HG03521 (cell line): ENCODE results near the gene TLCD4.
"Not testable (repeated sequence)": the region's sequence is repeated elsewhere in the genome, so short reads cannot be mapped to it uniquely, and the experiment has no call there.

Source experiments
- ATAC-seq: cut with Tn5 transposase; IDR thresholded peaks from one replicate; pipeline ENCODE4 v1.9.1; 2021; ENCODE audit warnings: mild to moderate bottlenecking, moderate library complexity; ENCODE audit not compliant: unreplicated experiment

Gene TLCD4, protein sequence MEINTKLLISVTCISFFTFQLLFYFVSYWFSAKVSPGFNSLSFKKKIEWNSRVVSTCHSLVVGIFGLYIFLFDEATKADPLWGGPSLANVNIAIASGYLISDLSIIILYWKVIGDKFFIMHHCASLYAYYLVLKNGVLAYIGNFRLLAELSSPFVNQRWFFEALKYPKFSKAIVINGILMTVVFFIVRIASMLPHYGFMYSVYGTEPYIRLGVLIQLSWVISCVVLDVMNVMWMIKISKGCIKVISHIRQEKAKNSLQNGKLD

DNA sequence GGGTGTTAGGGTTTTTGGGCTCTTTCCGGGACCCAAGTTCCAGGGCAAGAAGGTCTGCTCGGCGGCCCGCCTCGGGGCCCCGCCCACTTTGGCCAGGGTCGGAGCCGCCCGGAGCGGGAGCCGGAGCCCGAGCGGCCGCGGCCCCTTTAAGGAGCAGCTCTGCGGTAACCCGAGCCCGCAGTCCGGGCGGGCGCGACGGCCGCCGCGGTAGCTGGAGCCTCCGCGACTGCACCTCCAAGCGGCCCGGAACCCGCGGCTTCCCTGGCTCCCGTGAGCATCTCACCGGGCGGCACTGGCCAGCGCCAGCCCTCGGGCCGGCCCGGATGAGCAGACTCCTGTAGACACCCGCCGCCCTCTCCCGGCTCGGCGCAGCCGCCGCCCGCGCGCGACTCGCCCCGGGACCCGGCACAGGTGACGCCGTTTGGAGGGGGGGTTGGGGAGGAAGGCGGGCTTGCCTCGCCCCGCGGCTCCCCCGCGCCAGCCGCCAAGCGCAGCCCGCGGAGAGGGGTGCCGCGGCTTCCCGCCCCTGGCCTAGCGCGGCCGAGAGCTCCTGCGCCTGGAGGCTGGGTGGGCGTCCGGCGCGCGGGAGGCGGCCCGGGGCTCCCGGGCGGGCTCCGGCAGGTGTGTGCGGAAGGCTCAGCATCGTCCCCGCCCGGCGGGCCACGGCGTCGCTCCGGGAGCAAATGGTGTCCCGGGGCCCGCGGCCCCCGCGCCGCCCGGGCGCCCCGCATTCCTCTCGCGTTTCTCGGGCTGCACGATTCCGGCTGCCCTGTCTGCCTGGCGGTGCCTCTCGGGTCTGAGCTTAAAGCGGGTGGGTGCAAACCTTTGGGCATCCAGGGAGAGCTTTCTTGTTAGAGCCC is at the start of gene TLCD4:
Gene TLCD4 (plus strand): TSS at position 149 of the 860 bp plus-strand sequence. CDS start 26,547 bp downstream, outside the sequence.
- peak; percentile 49 for ATAC-seq

DNA sequence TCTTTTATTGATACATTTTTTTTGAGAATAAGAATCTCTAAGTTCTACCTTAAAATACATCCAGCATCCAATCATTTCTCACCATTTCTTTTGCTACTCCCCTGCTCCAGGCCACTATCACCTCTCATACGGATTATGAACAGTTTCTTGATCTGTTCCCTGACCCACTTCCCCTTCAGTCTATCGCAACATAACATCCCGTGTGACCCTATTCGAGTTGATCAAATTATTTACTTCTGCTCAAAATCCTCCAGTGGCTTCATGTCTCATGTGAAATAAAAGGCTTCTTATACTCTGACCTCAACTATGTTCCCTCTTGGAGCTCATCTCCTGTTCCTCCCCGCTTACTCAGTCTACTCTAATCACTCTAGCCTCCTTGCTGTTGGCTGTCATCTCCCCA is 49.6 kb upstream of the TLCD4 start:
- no peak for ATAC-seq

DNA sequence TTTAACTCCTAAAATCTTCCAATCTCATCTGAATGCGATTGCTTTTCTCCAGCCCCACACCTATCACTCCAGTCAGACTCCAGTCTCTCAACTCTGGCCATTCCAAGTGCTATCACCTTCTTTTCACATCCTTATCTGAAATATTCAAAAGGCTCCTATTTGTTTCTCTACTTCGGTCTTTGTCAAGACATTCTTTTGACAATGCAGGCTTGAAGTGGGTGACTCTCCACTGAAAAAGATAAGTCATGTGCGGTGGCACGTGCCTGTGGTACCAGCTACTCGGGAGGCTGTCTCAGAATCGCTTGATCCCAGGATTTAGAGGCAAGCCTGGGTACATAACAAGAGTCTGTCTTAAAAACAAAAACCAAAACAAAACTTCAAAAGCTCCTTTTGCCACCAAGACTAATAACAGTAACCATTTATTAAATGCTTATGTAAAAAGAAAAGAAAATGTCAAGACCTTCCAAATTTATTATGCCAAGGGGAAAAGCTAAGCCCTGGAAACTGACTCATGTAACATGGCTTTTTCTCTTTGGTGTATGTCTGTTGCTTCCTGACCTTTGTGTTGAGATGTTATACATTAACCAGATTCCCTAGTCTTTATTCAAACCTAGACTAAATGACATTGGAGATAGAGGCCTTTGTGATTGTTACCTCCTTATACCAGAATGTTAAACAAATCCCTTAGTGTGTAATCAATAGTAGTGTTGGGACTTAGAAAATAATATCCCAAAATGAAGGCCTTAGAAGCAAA is 48.0 kb upstream of the TLCD4 start:
- no peak for ATAC-seq

DNA sequence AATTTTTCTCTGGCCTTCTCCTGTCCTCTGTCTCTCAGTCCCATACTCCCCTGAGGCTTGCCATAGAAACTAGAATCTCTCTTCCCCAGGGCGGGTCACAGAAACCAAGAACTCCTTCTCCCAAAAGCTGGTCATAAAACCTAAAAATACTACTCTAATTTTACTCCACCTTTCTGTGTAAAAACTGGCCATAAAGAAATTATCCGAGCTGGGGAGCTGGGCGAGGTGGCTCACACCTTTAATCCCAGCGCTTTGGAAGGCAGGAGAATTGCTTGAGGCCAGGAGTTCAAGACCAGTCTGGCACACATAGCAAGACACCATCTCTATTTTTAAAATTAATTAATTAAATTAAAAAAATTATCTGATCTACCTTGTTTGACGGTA is 47.5 kb upstream of the TLCD4 start:
- ATAC-seq: no peak

DNA sequence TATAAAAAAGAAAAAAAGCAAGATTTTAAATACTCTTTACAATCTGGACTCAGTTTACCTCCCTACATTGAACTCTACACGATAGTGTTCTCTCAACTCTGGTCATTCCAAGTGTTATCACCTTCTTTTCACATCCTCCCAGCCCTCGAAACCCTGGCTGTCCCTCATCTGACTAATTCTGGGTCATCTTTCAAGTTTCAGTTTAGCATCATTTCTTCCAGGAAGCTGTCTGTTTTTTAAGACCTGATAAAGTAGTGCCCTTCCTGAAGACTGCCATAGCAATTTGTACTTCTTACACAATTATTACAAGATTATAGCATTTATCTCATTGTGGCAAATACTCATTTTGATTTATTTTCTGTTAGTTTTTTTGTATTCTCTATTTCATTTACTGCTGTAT is 45.6 kb upstream of the TLCD4 start:
- no peak for ATAC-seq

DNA sequence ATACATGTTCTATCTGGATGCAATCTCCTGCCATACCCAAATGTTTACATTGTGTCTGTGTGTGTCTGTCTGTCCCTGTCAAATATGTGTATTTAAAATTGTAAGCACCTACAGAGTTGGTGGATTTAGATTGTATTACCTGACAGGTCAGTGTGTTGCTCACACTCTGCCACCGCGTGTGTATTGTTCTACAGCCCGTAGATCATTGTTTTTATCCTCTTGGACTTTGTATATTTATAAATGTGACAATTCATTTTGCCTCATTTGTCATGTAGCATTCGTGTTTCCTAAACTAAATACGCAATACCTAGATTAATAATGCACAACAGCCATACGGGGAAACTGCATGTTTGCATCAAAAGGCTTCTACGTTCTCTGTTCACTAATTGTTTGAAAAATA is 45.0 kb upstream of the TLCD4 start:
- no peak for ATAC-seq

DNA sequence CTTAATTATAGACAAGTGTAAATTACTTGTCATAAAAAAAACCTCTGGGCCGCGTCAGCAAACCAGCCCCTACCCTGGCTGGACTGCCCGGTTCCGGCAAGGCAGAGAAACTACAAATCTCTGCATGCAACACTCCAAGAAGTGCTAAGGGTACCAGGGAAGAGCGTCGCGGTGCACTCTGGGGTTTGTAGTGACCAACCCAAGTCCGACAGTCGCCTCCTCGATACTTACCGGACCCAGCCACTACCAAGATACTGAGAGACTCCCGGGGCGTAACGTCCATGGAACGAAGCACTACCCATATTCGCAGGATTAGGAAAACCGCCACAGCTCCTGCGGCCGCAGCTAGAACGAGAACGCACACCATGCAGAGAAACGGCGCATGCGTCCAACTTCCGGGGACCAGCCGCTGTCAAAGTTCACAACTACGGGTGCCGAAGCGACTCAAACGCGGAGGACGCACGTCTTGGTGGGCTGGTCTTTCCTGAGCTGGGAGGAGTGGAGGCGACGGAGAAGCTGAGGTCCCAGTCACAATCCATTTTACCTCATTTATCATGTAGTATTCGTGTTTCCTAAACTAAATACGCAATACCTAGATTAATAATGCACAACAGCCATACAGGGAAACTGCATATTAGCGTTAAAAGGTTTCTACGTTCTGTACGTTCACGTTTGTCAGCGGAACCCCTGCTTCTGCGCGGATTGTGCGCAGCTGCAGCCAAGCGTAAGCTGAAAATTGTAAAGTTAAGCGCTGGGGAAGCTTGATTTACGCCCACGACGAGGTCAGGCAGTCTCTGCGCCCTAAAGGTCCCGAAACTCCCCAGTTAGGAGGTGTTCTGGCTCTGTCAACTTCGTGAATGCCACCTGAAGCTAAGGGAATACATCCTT is 44.4 kb upstream of the TLCD4 start, which contains the start of gene ALG14:
Gene ALG14 (minus strand): TSS at position 420 of the 888 bp plus-strand sequence. CDS start 53 bp downstream, at position 367.
- peak; percentile 95 for ATAC-seq

DNA sequence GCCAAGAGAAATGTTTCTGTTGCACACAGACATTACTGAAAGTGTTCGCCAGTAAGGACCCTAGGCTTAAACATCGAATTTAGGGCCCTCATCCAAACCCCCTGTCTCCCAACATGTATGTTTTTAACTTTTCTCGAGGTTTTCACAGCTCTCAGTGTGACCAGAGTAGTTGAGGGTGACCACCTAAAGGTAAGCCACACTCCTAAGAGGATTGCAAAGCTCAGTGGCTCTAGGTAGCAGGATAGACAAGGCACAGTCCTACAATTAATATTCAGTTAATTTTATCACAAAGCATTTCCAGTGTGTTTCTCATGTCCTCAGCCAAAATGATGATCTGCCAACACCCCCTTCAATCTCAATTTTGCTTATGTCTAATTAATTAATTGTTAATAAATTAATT is 43.7 kb upstream of the TLCD4 start:
- no peak for ATAC-seq

DNA sequence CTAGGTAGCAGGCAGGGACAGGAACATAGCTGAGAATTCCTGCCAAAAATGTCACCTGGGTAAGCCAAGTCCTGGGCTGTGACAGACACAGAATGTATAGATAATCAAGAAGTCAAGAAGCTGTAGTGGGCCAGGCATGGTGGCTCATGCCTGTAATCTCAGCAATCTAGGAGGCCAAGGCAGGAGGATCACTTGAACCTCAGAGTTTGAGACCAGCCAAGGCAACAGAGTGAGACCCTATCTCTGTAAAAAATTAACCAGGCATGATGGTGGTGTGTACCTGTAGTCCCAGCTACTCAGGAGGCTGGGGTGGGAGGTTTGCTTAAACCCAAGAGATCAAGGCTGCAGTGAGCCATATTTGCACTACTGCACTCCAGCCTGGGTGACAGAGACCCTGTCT is 41.1 kb upstream of the TLCD4 start:
- ATAC-seq: no peak

DNA sequence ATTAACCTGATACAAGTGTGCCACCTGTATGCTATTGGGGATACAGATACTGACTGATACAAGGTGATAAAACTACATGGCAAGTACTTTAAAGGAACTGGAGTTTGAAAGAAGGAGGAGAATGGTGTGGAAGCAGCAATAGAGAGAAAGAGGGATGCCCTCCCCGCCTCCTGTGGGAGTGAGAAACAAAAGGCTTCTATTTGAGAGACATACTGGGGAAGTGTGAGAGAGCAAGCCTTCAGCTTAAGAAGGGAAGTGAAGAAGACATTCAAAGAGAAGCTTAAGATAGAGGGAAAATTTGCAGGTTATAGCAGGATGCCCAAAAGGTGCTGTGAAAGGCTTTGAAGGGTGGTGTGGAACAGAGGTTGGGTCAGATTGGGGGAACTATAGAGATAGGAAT is 36.7 kb upstream of the TLCD4 start:
- no peak for ATAC-seq

DNA sequence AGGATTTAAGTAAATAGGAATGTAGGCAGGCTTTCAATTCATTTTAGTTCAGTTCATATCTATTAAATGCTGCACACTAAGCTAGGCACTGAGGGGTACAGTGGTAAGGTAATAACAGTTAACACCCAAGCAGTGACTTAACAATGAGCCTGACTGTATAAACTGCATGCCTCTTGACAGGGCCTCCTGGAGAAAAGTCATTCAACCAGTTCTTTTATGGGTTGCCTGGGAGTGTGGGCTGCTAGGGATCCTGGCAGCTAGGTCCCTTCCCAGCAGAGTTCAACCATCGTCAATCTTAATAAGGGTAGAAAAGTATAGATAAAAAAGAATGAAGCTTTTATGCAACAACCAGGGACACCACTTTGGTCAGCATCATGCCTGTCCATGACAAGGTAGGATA is 36.3 kb upstream of the TLCD4 start:
- no peak for ATAC-seq

DNA sequence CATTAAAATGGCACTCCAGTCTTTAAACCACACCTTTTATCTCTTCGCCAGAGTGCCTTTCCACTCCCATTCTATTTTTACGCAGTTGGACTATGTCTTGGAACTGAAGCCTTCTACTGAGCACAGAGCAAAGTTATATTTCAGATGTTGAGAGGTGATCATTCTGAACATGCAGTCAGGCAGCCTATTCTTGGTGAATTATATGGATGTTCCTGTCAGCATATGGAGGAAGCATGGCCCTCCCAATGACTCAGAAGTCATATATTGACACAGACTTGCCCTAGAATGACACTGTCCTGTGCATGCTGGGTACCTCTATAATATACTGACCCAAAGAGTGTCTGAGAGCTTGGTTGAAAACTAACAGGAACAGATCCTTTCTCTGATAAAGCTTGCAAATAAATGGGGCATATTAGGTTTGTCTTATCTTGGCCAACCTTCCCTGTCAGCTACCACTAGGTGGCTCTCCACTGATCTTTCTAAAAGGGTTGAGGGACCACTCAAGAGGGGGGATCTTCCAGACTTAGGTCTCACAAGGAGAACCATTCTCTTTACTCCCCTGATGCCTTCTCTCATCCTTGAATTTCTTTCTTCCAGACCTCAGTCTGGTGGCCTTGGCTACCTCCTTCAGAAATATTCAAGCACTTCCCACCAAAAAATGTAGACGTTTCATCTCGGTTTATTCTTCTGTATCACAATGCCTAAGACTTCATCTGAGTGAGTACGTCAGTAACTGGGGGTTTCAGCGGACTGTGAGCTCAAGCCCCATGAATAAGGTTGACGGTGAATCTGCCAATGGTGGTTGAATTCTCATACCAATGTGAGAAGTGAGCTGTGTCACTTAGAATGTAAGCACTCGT is 32.6 kb upstream of the TLCD4 start:
- peak; percentile 71 for ATAC-seq

DNA sequence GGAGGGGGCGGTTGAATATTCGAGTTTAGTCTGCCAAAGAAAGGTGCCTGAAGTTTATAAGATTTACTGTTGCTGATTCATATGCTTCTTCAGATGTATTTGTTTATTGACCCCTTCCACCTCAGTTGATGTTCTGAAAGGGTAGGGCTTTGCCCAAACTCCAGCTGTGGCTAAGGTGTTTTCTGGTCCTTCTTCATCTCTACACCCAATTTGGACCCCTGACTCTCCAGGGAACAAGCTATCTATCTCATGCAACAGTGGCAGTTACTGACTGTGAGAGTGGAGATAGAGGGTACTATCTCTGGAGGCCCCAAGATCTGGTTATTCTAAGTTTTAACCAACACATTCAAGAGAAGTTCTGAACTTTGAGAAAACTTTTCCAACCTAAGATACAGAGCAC is 31.8 kb upstream of the TLCD4 start:
- no peak for ATAC-seq

DNA sequence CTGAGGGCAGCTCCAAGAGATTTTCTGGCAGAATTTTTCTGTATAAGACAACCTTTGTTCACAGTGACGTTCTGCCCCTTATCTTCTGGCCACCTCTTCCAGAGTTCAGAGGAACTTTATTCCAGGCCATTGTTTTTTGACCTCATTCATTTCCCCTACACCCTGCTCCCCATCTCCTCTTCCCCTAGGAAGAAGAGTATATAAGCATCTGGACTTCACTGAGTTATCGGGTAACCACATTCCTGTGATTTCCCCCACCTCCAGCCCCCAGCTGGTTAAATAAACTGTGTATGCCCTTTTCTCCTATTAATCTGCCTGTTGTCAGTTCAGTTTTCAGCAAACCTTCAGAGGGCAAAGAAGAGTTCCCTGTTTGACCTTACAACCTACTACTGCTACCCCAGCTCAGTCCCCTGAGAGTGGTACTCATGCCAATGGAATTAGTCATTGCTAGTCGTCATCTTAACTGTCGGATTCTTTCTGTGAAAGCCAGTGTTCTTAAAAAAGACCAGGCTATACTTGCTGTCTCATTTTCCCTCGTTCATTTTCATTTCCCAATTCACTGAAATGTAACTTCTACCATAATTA is 30.1 kb upstream of the TLCD4 start:
- no peak for ATAC-seq

DNA sequence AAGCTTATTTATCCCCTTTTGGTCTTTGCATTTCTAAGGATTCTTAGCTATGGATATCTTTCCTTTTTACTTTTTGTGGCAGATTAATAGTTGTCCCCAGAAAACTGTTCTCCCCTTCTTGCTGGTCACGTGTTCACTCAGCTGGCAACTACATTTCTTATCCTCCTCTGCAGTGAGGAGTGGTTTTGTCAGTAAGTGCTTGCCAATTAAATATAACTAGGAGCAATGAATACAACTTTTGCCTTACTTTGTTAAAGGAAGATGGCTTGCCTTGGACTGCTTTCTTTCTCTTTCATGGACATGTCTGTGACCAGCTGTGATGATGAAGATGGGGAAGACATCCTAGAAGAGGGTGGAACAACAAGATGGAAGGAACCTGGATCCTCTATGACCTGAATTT is 28.9 kb upstream of the TLCD4 start:
- no peak for ATAC-seq

DNA sequence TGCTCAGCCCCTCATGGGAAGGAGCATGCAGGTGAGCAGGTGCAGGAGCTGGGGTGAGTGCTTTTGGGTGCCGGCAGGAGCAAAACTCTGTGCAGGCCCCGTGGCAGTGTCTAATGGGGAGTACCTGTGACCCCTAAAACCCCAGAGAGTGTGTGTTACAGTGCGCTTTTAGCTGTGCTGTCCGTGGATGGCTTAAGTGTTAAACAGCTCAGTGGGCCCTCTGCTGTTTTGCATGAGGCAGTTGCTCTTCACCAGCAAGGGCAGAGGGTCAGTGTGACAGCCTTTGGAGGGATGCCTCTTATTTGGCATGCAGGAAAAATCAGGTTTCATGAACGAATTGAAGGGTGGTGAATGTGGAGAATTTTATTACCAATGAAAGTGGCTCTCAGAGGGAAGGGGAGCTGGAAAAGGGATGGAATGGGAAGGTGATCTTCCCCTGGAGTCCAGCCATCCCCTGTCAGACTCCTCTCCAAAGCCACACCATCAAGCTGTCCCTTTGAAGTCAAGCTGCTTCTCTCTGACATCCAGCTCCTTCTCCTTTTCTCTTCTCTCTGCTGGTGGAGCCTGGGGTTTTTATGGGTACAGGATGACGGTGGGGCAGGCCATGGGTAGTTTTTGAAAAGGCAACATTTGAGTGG is 27.4 kb upstream of the TLCD4 start:
- ATAC-seq: no peak

DNA sequence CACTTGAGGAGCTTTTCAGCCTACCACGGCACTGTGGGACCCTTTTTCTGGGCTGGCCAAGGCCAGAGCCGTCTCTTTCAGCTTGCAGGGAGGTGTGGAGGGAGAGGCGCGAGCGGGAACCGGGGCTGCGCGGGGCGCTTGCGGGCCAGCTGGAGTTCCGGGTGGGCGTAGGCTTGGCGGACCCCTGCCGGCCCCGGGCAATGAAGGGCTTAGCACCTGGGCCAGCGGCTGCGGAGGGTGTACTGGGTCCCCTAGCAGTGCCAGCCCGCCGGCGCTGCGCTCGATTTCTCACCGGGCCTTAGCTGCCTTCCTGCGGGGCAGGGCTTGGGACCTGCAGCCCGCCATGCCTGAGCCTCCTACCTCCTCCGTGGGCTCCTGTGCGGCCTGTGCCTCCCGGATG is 25.9 kb upstream of the TLCD4 start:
- ATAC-seq: not testable (repeated sequence)

DNA sequence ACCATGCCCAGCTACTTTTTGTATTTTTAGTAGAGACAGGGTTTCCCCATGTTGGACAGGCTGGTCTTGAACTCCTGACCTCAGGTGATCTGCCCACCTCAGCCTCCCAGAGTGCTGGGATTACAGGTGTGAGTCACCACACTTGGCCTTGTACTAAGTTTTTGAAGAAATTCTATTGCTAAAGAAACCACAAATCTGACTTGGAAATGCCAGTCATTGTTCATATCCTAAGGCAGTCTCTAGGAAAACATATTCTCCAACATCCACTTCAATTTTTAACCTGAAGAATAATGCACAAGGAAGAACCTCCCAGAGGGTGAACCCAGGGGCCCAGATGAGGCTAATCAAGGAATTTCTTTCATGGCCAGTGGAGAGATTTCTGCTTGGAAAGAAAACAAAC is 24.3 kb upstream of the TLCD4 start:
- not testable (repeated sequence) for ATAC-seq

DNA sequence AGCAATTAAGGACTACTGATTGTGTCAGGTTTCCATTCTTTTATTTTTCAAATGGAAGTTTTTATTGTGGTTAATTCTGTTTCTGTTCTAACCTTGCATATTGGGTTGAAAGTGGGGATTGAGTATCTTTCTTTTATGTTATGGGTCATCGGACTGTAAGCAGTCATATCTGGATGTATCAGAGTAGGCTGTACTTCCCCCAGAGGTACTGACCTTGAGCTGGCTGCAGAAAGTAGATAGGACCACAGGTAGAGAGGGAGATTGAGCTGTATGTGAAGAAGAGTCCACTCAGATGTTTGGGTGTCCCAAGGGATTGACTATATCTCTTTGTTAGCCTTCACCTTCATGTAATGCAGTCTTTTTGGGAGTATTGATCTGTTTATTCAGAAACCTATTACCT is 23.9 kb upstream of the TLCD4 start:
- no peak for ATAC-seq
